Brain microvascular endothelial cell (primary cell): ENCODE data around the gene CD3G.
A peak's percentile ranks its signal among the peaks of the same experiment; 100 is the strongest.

Experiments used
- DNase-seq: peaks from one replicate; pipeline ENCODE4 v3.0.0-alpha.2; 2020
- H3K27ac ChIP-seq: fragments of 250-450 bp; sonication (Bioruptor Pico); 2 replicates; pipeline ENCODE4 v1.5.1; 2020; ENCODE audit warnings: mild to moderate bottlenecking, moderate library complexity
- H3K27me3 ChIP-seq: fragments of 250-450 bp; sonication (Bioruptor Pico); replicated peaks from 2 replicates; pipeline ENCODE4 v1.5.1; 2020; ENCODE audit warnings: mild to moderate bottlenecking
- H3K36me3 ChIP-seq: fragments of 250-450 bp; sonication (Bioruptor Pico); replicated peaks from 2 replicates; pipeline ENCODE4 v1.5.1; 2020; ENCODE audit warnings: mild to moderate bottlenecking
- H3K4me3 ChIP-seq: 2 replicates; pipeline ENCODE4 v1.5.1; 2011; ENCODE audit warnings: low read depth, mild to moderate bottlenecking, control low read depth, low read length, moderate library complexity
- CTCF ChIP-seq: IDR thresholded peaks from 2 replicates; pipeline ENCODE4 v1.5.1; 2011; ENCODE audit warnings: low read depth, mild to moderate bottlenecking, moderate library complexity, low read length, control low read depth, inconsistent platforms; ENCODE audit errors: missing control alignments
- in situ Hi-C: cut with HindIII; loops from 2 replicates; pipeline ENCODE4 v1.10.0; 2017; ENCODE audit warnings: low sequenced_read_pairs, low pct_ligation_motif_present

CD3G gene

DNA sequence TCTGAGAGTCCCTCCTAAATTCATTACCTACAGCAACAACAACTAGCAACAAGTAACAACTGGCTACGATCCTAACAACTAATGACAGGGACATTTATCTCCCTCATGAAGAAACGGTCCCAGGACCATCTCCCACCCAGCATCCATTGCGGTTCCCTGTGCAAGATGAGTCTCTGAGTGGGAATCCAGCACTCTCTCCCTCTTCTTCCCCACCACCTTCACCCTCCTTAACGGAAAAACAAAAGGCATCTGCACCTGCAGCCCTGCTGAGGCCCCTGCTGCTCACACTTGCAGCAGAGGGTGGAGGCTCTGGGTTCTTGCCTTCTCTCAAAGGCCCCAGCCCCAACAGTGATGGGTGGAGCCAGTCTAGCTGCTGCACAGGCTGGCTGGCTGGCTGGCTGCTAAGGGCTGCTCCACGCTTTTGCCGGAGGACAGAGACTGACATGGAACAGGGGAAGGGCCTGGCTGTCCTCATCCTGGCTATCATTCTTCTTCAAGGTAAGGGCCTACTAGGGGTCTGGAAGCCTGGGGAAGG, at the start of gene CD3G:
Gene CD3G (plus strand): TSS at position 364 of the 535 bp plus-strand sequence. CDS start 80 bp downstream, at position 444.
- no peaks in the 10 kb centered on the region for H3K36me3 ChIP-seq
- no peaks in the 10 kb centered on the region for H3K27me3 ChIP-seq
- DNase-seq = no peak
- H3K27ac ChIP-seq = no peak within 1 kb of the TSS
- in situ Hi-C loops = no loop called here
- H3K4me3 ChIP-seq = no peak within 1 kb of the TSS
- TF ChIP-seq CTCF = no peak

- H3K27me3 ChIP-seq = no peaks in the 10 kb centered on the region
- TF ChIP-seq CTCF = no peak
- H3K36me3 ChIP-seq = no peaks in the 10 kb centered on the region
- in situ Hi-C loops = no loop called here
- H3K4me3 ChIP-seq = no peak overlapping the region
- DNase-seq = no peak
- H3K27ac ChIP-seq = no peak overlapping the region
Observed at GRCh38 chr11:118295199-118295598, 48.9 kb upstream of the CD3G start.

DNA sequence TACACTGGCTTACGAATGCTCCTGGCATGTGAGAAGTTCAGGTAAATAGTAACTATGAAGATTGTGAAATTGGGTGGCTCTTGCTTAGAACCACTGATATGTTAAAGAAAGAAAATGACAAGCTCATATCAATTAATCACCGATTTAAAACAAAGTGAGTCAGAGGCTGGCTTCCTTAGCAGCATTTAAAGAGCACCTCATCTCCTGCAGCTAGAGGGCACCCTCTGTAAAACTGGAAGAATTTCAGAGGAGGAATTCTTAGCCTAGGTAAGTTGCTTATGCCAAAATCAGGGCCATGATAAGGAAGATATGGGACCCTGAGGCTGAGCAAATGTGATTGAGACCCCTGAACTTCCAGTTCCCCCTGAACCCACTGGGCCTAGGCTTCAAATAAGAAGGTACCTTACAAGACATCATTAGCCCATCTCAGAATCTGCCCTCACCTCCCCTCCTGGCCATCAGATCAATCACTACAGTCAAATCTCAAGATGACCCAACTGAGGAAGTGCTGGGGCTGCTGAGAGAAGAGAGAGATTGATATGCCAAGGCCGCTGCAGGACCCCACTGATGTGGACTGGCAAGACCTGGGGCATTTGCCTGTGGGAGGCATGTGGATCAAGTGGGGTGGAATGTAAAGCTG, 48.2 kb upstream of the CD3G start:
- H3K36me3 ChIP-seq = no peaks in the 10 kb centered on the region
- in situ Hi-C loops = no loop called here
- DNase-seq = peak; percentile 26
- no peak overlapping the region for H3K4me3 ChIP-seq
- H3K27ac ChIP-seq = no peak overlapping the region
- H3K27me3 ChIP-seq = no peaks in the 10 kb centered on the region
- TF ChIP-seq CTCF = peak; percentile 73

DNA sequence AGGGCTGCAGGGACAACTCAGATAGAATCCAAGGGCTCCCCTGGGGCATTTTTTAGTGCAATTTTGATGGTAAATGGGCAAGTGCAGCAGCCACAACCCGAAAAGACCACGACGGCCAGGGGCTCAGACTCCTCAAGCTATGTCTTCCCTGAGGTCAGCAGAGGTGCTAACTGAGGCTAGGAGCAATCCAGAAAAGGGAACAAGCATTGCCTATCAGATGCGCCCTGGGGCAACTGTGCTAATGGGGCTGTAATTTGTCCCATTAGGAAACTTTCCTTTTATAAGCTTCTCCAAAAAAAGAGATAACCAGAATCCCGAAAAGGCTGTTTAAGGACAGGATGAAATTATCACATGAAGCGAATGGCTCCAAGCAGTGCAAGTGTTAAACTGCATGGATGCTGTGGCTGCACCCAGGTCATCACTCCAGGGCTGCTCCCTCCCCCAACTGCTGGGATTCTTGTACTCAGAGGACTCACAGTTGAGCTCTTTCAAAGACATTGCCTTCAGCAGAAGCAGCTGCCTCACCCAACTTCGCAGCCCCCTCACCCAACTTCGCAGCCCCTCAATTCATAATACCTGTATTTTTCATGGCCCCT, 42.4 kb upstream of the CD3G start:
- H3K27ac ChIP-seq = no peak overlapping the region
- in situ Hi-C loops = no loop called here
- H3K4me3 ChIP-seq = no peak overlapping the region
- DNase-seq = no peak
- TF ChIP-seq CTCF = no peak
- no peaks in the 10 kb centered on the region for H3K27me3 ChIP-seq
- H3K36me3 ChIP-seq = no peaks in the 10 kb centered on the region

- Histone ChIP-seq H3K4me3 (no peak overlapping the region), H3K27me3 (no peaks in the 10 kb centered on the region), H3K36me3 (no peaks in the 10 kb centered on the region), H3K27ac (no peak overlapping the region)
- no peak for DNase-seq
- no peak for TF ChIP-seq CTCF
- in situ Hi-C loops = no loop called here
Observed at GRCh38 chr11:118304227-118304567, 39.9 kb upstream of the CD3G start.
